ENCODE data around the gene PCDHA1.
"Not testable (repeated sequence)": the region's sequence is repeated elsewhere in the genome, so short reads cannot be mapped to it uniquely, and the experiment has no call there.

Gene PCDHA1

DNA sequence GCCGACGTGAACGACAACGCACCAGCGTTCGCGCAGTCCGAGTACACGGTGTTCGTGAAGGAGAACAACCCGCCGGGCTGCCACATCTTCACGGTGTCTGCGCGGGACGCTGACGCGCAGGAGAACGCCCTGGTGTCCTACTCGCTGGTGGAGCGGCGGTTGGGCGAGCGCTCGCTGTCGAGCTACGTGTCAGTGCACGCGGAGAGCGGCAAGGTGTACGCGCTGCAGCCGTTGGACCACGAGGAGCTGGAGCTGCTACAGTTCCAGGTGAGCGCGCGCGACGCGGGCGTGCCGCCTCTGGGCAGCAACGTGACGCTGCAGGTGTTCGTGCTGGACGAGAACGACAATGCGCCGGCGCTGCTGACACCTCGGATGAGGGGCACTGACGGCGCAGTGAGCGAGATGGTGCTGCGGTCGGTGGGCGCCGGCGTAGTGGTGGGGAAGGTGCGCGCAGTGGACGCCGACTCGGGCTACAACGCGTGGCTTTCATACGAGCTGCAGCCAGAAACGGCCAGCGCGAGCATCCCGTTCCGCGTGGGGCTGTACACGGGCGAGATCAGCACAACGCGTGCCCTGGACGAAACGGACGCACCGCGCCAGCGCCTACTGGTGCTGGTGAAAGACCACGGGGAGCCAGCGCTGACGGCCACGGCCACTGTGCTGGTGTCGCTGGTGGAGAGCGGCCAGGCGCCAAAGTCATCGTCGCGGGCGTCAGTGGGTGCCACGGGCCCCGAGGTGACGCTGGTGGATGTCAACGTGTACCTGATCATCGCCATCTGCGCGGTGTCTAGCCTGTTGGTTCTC, 64.1 kb downstream of the PCDHA1 start:
- not testable (repeated sequence) for DNase-seq (ENCODE audit: low read depth in 2 of 2, low spot score in 1 of 2)

DNA sequence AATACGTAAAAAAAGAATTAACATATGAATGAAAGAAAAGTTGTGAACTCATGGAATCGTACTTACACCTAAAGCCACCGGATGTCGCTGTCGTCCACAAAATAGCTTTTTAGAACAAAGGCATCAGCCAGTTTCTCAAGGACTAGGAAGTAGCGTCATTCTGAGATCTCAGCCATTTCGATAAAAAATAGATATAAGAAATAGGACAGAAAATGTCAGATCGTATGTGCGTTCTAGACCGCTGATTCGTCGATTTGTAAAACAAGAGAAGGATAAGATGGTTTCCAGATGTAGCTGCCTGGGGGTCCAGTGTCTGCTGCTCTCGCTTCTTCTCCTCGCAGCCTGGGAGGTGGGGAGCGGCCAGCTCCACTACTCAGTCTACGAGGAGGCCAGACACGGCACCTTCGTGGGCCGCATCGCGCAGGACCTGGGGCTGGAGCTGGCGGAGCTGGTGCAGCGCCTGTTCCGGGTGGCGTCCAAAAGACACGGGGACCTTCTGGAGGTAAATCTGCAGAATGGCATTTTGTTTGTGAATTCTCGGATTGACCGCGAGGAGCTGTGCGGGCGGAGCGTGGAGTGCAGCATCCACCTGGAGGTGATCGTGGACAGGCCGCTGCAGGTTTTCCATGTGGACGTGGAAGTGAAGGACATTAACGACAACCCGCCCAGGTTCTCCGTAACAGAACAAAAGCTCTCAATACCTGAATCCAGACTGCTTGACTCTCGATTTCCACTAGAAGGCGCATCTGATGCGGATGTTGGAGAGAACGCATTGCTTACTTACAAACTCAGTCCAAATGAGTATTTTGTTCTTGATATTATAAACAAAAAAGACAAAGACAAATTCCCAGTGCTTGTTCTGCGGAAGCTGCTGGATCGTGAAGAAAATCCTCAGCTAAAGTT, 70.1 kb downstream of the PCDHA1 start, which contains the start of gene PCDHA10:
Gene PCDHA10 (plus strand): TSS at position 126 of the 903 bp plus-strand sequence. CDS start 152 bp downstream, at position 278.
- no peak for DNase-seq (ENCODE audit: low read depth in 2 of 2, low spot score in 1 of 2)

DNA sequence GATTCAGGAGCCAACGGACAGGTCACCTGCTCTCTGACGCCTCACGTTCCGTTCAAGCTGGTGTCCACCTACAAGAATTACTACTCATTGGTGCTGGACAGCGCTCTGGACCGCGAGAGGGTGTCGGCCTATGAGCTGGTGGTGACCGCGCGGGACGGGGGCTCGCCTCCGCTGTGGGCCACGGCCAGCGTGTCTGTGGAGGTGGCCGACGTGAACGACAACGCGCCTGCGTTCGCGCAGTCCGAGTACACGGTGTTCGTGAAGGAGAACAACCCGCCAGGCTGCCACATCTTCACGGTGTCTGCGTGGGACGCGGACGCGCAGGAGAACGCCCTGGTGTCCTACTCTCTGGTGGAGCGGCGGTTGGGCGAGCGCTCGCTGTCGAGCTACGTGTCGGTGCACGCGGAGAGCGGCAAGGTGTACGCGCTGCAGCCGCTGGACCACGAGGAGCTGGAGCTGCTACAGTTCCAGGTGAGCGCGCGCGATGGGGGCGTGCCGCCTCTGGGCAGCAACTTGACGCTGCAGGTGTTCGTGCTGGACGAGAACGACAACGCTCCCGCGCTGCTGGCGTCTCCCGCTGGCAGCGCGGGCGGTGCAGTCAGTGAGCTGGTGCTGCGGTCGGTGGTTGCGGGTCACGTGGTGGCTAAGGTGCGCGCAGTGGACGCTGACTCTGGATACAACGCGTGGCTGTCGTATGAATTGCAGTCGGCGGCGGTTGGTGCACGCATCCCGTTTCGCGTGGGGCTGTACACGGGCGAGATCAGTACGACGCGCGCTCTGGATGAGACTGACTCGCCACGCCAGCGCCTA, 71.4 kb downstream of the PCDHA1 start:
- DNase-seq (ENCODE audit: low read depth in 2 of 2, low spot score in 1 of 2): no peak

DNA sequence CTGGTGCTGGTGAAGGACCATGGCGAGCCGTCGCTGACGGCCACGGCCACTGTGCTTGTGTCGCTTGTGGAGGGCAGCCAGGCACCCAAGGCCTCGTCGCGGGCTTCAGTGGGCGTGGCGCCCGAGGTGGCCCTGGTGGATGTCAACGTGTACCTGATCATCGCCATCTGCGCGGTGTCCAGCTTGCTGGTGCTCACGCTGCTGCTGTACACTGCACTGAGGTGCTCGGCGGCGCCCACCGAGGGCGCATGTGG, 72.0 kb downstream of the PCDHA1 start:
- DNase-seq (ENCODE audit: low read depth in 2 of 2, low spot score in 1 of 2): no peak

DNA sequence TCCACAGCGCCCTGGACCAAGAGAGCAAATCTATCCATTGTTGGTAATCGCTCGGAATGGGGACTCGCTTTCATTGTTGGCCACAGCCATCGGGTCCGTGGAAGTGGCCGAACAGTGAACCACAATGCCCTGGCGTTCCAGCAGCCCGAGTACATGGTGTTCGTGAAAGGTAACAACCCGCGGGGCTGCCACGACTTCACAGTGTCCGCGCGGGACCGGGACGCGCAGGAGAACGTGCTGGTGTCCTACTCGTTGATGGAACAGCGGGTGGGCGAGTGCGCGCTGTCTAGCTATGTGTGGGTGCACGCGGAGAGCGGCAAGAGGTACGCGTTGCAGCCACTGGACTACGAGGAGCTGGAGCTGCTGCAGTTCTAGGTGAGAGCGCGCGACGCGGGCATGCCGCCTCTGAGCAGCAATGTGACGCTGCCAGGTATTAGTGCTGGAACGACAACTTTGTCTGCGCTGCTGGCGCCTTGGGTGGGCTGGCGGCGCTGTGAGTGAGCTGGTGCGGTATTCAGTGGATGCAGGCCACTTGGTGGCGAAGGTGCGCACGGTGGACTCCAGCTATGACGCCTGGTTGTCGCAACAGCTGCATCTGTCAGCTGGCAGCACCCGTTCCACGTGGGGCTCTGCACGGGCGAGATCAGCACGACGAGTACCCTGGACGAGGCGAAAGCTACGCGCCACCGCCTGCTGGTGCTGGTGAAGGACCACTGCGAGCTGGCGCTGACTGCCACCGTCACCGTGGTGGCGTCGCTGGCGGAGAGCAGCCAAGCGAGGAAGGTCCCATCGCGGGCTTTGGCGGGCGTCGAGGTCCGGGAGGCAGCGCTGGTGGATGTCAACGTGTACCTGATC, 76.7 kb downstream of the PCDHA1 start:
- DNase-seq (ENCODE audit: low read depth in 2 of 2, low spot score in 1 of 2): no peak

DNA sequence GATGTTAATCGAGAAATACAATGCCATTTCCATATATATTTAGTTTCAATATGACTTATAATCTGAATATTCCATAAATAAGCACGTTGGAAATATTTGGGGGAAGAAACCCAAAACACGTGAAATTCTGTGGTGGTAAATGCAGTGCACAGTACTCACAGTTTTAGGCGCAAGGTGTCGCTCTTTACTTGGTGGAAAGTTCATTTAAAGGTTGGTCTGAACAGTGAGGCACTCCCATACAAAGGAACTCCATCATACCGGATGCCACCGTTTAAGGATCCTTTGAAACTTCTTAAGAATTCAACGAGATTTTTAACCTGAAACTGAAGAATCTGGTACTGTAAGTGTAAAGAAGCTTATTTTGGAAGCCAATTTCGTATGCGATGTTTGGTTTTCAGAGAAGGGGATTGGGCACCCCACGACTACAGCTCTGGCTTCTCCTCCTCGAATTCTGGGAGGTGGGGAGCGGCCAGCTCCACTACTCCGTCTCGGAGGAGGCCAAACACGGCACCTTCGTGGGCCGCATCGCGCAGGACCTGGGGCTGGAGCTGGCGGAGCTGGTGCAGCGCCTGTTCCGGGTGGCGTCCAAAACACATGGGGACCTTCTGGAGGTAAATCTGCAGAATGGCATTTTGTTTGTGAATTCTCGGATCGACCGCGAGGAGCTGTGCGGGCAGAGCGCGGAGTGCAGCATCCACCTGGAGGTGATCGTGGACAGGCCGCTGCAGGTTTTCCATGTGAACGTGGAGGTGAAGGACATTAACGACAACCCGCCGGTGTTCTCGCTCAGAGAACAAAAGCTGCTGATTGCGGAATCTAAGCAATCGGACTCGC, 83.0 kb downstream of the PCDHA1 start, which contains the start of gene PCDHA11:
Gene PCDHA11 (plus strand): TSS at position 237 of the 834 bp plus-strand sequence. CDS start 147 bp downstream, at position 384.
- no peak for DNase-seq (ENCODE audit: low read depth in 2 of 2, low spot score in 1 of 2)

DNA sequence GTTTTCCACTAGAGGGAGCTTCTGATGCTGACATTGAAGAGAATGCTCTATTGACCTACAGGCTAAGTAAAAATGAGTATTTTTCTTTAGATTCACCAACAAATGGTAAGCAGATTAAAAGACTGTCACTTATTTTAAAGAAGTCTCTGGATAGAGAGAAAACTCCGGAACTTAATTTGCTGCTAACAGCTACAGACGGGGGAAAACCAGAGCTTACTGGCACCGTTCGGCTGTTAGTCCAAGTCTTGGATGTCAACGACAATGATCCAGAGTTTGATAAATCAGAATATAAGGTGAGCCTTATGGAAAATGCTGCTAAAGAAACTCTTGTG, 83.6 kb downstream of the PCDHA1 start:
- DNase-seq (ENCODE audit: low read depth in 2 of 2, low spot score in 1 of 2): no peak

DNA sequence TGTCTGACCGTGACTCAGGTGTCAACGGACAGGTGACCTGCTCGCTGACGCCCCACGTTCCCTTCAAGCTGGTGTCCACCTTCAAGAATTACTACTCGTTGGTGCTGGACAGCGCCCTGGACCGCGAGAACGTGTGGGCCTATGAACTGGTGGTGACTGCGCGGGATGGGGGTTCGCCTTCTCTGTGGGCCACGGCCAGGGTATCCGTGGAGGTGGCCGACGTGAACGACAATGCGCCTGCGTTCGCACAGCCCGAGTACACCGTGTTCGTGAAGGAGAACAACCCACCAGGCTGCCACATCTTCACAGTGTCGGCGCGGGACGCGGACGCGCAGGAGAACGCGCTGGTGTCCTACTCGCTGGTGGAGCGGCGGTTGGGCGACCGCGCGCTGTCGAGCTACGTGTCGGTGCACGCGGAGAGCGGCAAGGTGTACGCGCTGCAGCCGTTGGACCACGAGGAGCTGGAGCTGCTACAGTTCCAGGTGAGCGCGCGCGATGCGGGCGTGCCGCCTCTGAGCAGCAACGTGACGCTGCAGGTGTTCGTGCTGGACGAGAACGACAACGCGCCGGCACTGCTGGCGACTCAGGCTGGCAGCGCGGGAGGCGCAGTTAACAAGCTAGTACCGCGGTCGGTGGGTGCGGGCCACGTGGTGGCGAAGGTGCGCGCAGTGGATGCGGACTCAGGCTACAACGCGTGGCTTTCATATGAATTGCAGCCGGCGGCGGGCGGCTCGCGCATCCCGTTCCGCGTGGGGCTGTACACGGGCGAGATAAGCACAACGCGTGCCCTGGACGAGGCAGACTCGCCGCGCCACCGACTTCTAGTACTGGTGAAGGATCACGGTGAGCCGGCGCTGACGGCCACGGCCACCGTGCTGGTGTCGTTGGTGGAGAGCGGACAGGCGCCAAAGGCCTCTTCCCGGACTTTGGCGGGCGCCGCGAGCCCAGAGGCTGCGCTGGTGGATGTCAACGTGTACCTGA, 84.6 kb downstream of the PCDHA1 start:
- no peak for DNase-seq (ENCODE audit: low read depth in 2 of 2, low spot score in 1 of 2)

DNA sequence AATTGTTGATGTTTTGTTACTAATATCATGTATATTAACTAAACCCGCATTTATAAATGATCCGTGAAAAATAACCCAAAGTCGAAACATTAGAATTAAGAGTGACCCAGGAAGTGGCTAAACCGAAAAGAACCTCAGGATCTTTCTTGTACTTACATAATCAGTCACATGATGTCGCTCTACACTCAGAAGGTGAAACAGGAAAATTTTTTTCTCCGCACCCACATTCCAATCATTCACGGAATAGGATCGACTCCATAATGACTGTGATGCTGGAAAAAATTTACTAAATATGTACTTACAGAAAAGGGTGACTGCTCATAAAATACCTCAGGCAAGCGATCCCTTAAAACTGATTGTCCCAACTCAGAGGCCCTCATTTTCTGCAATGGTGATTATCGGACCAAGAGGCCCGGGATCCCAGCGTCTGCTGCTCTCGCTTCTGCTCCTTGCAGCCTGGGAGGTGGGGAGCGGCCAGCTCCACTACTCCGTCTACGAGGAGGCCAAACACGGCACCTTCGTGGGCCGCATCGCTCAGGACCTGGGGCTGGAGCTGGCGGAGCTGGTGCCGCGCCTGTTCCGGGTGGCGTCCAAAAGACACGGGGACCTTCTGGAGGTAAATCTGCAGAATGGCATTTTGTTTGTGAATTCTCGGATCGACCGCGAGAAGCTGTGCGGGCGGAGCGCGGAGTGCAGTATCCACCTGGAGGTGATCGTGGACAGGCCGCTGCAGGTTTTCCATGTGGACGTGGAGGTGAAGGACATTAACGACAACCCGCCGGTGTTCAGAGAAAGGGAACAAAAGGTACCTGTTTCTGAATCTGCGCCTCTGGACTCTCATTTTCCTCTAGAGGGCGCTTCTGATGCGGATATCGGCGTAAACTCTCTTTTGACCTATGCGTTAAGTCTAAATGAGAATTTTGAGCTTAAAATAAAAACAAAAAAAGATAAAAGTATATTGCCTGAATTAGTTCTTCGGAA, 89.4 kb downstream of the PCDHA1 start, which contains the start of gene PCDHA12:
Gene PCDHA12 (plus strand): TSS at position 224 of the 981 bp plus-strand sequence. CDS start 165 bp downstream, at position 389.
- DNase-seq (ENCODE audit: low read depth in 2 of 2, low spot score in 1 of 2): no peak

DNA sequence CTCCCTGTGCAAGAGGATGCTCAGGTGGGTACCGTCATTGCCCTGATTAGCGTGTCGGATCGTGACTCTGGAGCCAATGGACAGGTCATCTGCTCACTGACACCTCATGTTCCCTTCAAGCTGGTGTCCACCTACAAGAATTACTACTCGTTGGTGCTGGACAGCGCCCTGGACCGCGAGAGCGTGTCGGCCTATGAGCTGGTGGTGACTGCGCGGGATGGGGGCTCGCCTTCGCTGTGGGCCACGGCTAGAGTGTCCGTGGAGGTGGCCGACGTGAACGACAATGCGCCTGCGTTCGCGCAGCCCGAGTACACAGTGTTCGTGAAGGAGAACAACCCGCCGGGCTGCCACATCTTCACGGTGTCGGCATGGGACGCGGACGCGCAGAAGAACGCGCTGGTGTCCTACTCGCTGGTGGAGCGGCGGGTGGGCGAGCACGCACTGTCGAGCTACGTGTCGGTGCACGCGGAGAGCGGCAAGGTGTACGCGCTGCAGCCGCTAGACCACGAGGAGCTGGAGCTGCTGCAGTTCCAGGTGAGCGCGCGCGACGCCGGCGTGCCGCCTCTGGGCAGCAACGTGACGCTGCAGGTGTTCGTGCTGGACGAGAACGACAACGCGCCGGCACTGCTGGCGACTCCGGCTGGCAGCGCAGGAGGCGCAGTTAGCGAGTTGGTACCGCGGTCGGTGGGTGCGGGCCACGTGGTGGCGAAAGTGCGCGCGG, 90.8 kb downstream of the PCDHA1 start:
- not testable (repeated sequence) for DNase-seq (ENCODE audit: low read depth in 2 of 2, low spot score in 1 of 2)

DNA sequence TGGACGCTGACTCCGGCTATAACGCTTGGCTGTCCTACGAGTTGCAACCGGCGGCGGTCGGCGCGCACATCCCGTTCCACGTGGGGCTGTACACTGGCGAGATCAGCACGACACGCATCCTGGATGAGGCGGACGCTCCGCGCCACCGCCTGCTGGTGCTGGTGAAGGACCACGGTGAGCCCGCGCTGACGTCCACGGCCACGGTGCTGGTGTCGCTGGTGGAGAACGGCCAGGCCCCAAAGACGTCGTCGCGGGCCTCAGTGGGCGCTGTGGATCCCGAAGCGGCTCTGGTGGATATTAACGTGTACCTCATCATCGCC, 91.3 kb downstream of the PCDHA1 start:
- DNase-seq (ENCODE audit: low read depth in 2 of 2, low spot score in 1 of 2): no peak

DNA sequence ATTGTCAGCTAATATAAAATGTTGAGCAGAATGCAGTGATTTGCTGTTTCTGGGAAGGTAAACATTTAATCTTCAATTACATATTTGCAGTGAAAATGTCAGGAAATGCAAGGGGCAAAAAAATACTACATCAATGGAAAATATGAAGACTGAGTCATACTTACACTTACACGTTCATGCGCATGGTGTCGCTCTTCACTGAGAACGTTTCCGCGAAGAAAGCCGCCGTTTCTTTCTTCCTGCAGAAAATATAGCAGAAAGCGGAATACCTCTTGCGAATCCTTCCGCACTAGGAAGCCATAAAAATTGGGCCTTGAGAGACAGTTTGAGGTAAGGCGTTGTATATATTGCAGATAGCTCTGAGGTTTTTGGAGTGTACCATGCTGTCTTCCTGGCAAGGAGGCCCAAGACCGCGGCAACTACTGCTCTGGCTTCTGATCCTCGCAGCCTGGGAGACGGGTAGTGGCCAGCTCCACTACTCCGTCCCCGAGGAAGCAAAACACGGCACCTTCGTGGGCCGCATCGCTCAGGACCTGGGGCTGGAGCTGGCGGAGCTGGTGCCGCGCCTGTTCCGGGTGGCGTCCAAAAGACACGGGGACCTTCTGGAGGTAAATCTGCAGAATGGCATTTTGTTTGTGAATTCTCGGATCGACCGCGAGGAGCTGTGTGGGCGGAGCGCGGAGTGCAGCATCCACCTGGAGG, 96.1 kb downstream of the PCDHA1 start, which contains the start of gene PCDHA13:
Gene PCDHA13 (plus strand): TSS at position 236 of the 702 bp plus-strand sequence. CDS start 145 bp downstream, at position 381.
- DNase-seq (ENCODE audit: low read depth in 2 of 2, low spot score in 1 of 2): no peak

DNA sequence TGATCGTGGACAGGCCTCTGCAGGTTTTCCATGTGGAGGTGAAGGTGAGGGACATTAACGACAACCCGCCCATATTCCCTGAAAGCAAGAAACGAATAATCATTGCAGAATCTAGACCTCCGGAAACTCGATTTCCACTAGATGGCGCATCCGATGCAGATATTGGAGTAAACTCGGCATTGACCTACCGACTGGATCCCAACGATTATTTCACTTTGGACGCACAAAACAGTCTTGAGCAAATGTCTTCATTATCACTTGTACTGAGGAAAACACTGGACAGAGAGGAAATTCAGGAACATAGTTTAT, 96.6 kb downstream of the PCDHA1 start:
- DNase-seq (ENCODE audit: low read depth in 2 of 2, low spot score in 1 of 2): no peak

DNA sequence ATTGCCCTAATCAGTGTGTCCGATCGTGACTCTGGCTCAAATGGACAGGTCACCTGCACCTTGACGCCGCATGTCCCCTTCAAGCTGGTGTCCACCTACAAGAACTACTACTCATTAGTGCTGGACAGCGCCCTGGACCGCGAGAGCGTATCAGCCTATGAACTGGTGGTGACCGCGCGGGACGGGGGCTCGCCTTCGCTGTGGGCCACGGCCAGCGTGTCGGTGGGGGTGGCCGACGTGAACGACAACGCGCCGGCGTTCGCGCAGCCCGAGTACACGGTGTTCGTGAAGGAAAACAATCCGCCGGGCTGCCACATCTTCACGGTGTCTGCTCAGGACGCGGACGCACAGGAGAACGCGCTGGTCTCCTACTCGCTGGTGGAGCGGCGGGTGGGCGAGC, 97.4 kb downstream of the PCDHA1 start:
- DNase-seq (ENCODE audit: low read depth in 2 of 2, low spot score in 1 of 2): no peak

DNA sequence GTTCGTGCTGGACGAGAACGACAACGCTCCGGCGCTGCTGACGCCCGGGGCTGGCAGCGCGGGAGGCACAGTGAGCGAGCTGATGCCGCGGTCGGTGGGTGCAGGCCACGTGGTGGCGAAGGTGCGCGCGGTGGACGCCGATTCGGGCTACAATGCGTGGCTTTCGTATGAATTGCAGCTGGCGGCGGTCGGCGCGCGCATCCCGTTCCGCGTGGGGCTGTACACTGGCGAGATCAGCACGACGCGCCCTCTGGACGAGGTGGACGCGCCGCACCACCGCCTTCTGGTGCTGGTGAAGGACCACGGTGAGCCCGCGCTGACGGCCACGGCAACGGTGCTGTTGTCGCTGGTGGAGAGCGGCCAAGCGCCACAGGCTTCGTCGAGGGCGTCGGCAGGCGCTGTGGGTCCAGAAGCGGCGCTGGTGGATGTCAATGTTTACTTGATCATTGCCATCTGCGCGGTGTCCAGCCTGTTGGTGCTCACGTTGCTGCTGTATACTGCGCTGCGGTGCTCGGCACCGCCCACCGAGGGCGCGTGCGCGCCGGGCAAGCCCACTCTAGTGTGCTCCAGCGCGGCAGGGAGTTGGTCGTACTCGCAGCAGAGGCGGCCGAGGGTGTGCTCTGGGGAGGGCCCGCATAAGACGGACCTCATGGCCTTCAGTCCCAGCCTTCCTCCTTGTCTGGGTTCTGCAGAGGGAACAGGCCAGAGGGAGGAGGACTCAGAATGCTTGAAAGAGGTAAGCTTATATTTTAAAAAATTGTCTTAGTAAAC, 98.2 kb downstream of the PCDHA1 start:
- no peak for DNase-seq (ENCODE audit: low read depth in 2 of 2, low spot score in 1 of 2)

Data from stimulated activated CD8-positive, alpha-beta memory T cell treated with anti-CD3 and anti-CD28 coated beads, Interleukin-4, amount 100 ng/mL, for 1 hour (primary cell).